RWPE2 (cell line): ENCODE results near the gene FAM209A.
"Not testable (repeated sequence)": the region's sequence is repeated elsewhere in the genome, so short reads cannot be mapped to it uniquely, and the experiment has no call there.

ENCODE experiments used
- ATAC-seq: fragments of 200-7000 bp; cut with Tn5 transposase; 3 replicates; pipeline ENCODE4 v1.9.1; 2021; ENCODE audit warnings: low read depth
- DNase-seq: peaks from one replicate; pipeline ENCODE4 v3.0.0-alpha.2; 2020; ENCODE audit warnings: low spot score
- H3K27ac ChIP-seq: fragments of 450-650 bp; 2 replicates; pipeline ENCODE4 v1.5.1; 2017; ENCODE audit warnings: mild to moderate bottlenecking; ENCODE audit not compliant: poor library complexity, severe bottlenecking
- H3K27me3 ChIP-seq: fragments of 250-450 bp; sonication (Bioruptor Pico); 2 replicates; pipeline ENCODE4 v1.5.1; 2021; ENCODE audit warnings: mild to moderate bottlenecking, moderate library complexity; ENCODE audit not compliant: insufficient read depth, poor library complexity, severe bottlenecking
- H3K36me3 ChIP-seq: fragments of 250-450 bp; sonication (Bioruptor Pico); 2 replicates; pipeline ENCODE4 v1.5.1; 2020; ENCODE audit warnings: low read depth, mild to moderate bottlenecking, moderate library complexity
- H3K4me1 ChIP-seq: fragments of 250-450 bp; sonication (Bioruptor Pico); 2 replicates; pipeline ENCODE4 v1.5.1; 2021; ENCODE audit warnings: mild to moderate bottlenecking, moderate library complexity; ENCODE audit not compliant: insufficient read depth, poor library complexity, severe bottlenecking
- H3K4me3 ChIP-seq: fragments of 250-450 bp; sonication (Bioruptor Pico); 2 replicates; pipeline ENCODE4 v1.5.1; 2021; ENCODE audit warnings: mild to moderate bottlenecking, moderate library complexity; ENCODE audit not compliant: severe bottlenecking
- H3K9me3 ChIP-seq: fragments of 250-450 bp; sonication (Bioruptor Pico); 2 replicates; pipeline ENCODE4 v1.5.1; 2021; ENCODE audit warnings: mild to moderate bottlenecking, moderate library complexity; ENCODE audit not compliant: severe bottlenecking
- CTCF ChIP-seq: fragments of 450-650 bp; IDR thresholded peaks from one replicate; pipeline ENCODE4 v1.5.1; 2017; ENCODE audit warnings: mild to moderate bottlenecking, moderate library complexity; ENCODE audit not compliant: poor library complexity, severe bottlenecking

Gene FAM209A

GRCh38 chr20:56527521-56527920, 3.0 kb downstream of the FAM209A start:
- H3K4me1 ChIP-seq, result no peaks in the 10 kb centered on the region
- ATAC-seq, result no peak
- H3K4me3 ChIP-seq, result no peak overlapping the region
- no peak for TF ChIP-seq CTCF
- no peaks in the 10 kb centered on the region for H3K9me3 ChIP-seq
- H3K36me3 ChIP-seq, result no peaks in the 10 kb centered on the region
- DNase-seq, result no peak
- H3K27me3 ChIP-seq, result no peaks in the 10 kb centered on the region
- H3K27ac ChIP-seq, result no peak overlapping the region

- not testable (repeated sequence) for H3K4me1 ChIP-seq, H3K36me3 ChIP-seq, H3K4me3 ChIP-seq, ATAC-seq, DNase-seq, H3K9me3 ChIP-seq, H3K27ac ChIP-seq, H3K27me3 ChIP-seq
These were observed 8.4 kb downstream of the FAM209A start, which contains the start of gene FAM209B for GRCh38 chr20:56532946-56533345. Gene FAM209B, plus strand, starts transcription at chr20:56533246. Its CDS starts 96 bp downstream, at chr20:56533342.

- no peak overlapping the region for H3K4me3 ChIP-seq
- H3K36me3 ChIP-seq, result no peaks in the 10 kb centered on the region
- H3K27me3 ChIP-seq, result no peaks in the 10 kb centered on the region
- TF ChIP-seq CTCF, result no peak
- ATAC-seq, result peak; percentile 15; the same call in 1 of the 3 replicates
- DNase-seq, result no peak
- no peak overlapping the region for H3K27ac ChIP-seq
- H3K4me1 ChIP-seq, result no peaks in the 10 kb centered on the region
- no peaks in the 10 kb centered on the region for H3K9me3 ChIP-seq
These were observed 13.5 kb downstream of the FAM209A start for GRCh38 chr20:56537997-56538396.

GRCh38 chr20:56540415-56540814, 15.9 kb downstream of the FAM209A start:
- no peaks in the 10 kb centered on the region for H3K36me3 ChIP-seq
- no peak for TF ChIP-seq CTCF
- no peak for DNase-seq
- no peaks in the 10 kb centered on the region for H3K9me3 ChIP-seq
- no peaks in the 10 kb centered on the region for H3K27me3 ChIP-seq
- ATAC-seq, result peak; percentile 54
- no peak overlapping the region for H3K4me3 ChIP-seq
- no peaks in the 10 kb centered on the region for H3K4me1 ChIP-seq
- H3K27ac ChIP-seq, result no peak overlapping the region

DNA sequence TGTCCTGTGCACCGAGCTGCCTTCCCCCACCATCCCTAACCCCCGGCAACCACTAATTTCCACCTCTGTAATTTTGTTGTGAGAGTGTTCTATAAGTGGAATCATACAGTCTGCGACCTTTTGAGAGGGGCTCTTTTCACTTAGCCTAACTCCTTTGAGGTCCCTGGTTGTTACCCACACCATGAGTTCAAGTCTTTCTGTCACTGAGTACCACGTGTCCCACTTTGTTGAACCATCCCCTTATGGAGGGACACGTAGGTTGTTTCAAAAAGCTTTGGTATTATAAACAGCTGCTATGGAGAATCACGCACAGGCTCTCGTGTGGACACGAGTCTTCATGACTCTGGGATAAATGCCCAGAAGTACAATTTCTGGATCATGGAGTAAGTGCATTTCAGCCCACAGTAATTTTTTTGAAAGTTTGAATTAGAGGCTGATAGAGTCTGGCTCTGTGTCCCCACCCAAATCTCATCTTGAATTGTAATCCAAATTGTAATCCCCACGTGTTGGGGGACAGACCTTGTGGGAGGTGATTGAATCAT, 18.0 kb downstream of the FAM209A start:
- Histone ChIP-seq H3K9me3 (no peaks in the 10 kb centered on the region), H3K36me3 (no peaks in the 10 kb centered on the region), H3K4me1 (no peaks in the 10 kb centered on the region), H3K27ac (no peak overlapping the region), H3K27me3 (no peaks in the 10 kb centered on the region), H3K4me3 (no peak overlapping the region)
- ATAC-seq (no peak), DNase-seq (no peak)
- TF ChIP-seq CTCF, result no peak
